Smooth muscle cell (in vitro differentiated cells): Measurements from ENCODE around the gene OLFM1. TPM values are rescaled to one million over a fixed set of nuclear protein-coding genes. Genes with fewer than 3 reads are reported as not detected.

Experiments
- DNase-seq: peaks from one replicate; lab custom pipeline; 2025; ENCODE audit not compliant: unreplicated experiment; lab: John Stamatoyannopoulos, UW
- H2AFZ ChIP-seq: fragments of 200-600 bp; sonication (generic); 2 replicates; pipeline ENCODE4 v1.6.0; 2016; ENCODE audit warnings: antibody characterized with exemption, low read depth, mild to moderate bottlenecking
- H3F3A ChIP-seq: fragments of 200-600 bp; sonication (generic); 2 replicates; pipeline ENCODE4 v1.6.0; 2017; ENCODE audit warnings: antibody characterized with exemption, low read depth
- H3K27ac ChIP-seq: fragments of 200-600 bp; sonication (generic); 2 replicates; pipeline ENCODE4 v1.5.1; 2016; ENCODE audit warnings: low read depth, mild to moderate bottlenecking
- H3K27me3 ChIP-seq: fragments of 200-600 bp; sonication (generic); 2 replicates; pipeline ENCODE4 v1.6.1; 2016; ENCODE audit warnings: low read depth, mild to moderate bottlenecking
- H3K36me3 ChIP-seq: fragments of 200-600 bp; sonication (generic); 2 replicates; pipeline ENCODE4 v1.5.1; 2016; ENCODE audit warnings: low read depth
- H3K4me1 ChIP-seq: fragments of 200-600 bp; sonication (generic); 2 replicates; pipeline ENCODE4 v1.5.1; 2016; ENCODE audit warnings: low read depth
- H3K4me2 ChIP-seq: fragments of 200-600 bp; sonication (generic); 2 replicates; pipeline ENCODE4 v1.6.0; 2016; ENCODE audit warnings: mild to moderate bottlenecking
- H3K4me3 ChIP-seq: fragments of 200-600 bp; sonication (generic); 2 replicates; pipeline ENCODE4 v1.5.1; 2016; ENCODE audit warnings: mild to moderate bottlenecking
- H3K79me2 ChIP-seq: fragments of 200-600 bp; sonication (generic); 2 replicates; pipeline ENCODE4 v1.6.0; 2016; ENCODE audit warnings: low read depth, mild to moderate bottlenecking
- H3K9ac ChIP-seq: fragments of 200-600 bp; sonication (generic); 2 replicates; pipeline ENCODE4 v1.6.0; 2016; ENCODE audit warnings: low read depth
- H3K9me3 ChIP-seq: fragments of 200-600 bp; sonication (generic); replicated peaks from 2 replicates; pipeline ENCODE4 v1.5.1; 2016; ENCODE audit warnings: low read depth
- H4K20me1 ChIP-seq: fragments of 200-600 bp; sonication (generic); 2 replicates; pipeline ENCODE4 v1.6.0; 2016; ENCODE audit warnings: low read depth
- CTCF ChIP-seq: fragments of 200-600 bp; sonication (generic); IDR thresholded peaks from 2 replicates; pipeline ENCODE4 v1.5.1; 2017; ENCODE audit warnings: borderline replicate concordance, mild to moderate bottlenecking, antibody characterized with exemption; ENCODE audit not compliant: insufficient read depth, poor library complexity, severe bottlenecking
- WGBS: methylation state at CpG from one replicate; pipeline ENCODE4 v1.1.7; 2016; ENCODE audit warnings: low lambda C conversion rate; 5-methylcytosine and 5-hydroxymethylcytosine counted together
- polyA plus RNA-seq: library from polyadenylated mRNA; unstranded; fragments of >200 nt; fragmentation: Nextera tagmentation; extraction: Ambion mirVana; gene quantifications from 2 replicates; pipeline ENCODE4 v1.2.1, GENCODE V29; 2016
- total RNA-seq: library from RNA; depleted of rRNA; stranded (reverse); fragments of >200 nt; gene quantifications from 2 replicates; pipeline ENCODE4 v1.2.3, GENCODE V29; 2014

The OLFM1 gene
- total and polyA plus RNA-seq, 2 experiments from 2014 or later: 4.5 to 11.0 TPM

- 97% methylated on average over 8 of the region's 8 CpGs for WGBS
- H3K27ac ChIP-seq: no peak overlapping the region
- no peak overlapping the region for H2AFZ ChIP-seq
- H3F3A ChIP-seq: no peaks in the 10 kb centered on the region
- no peaks in the 10 kb centered on the region for H3K27me3 ChIP-seq
- TF ChIP-seq CTCF: no peak
- H3K4me2 ChIP-seq: no peak overlapping the region
- H3K4me3 ChIP-seq: no peak overlapping the region
- H3K9ac ChIP-seq: no peak overlapping the region
- no peak for DNase-seq
- no peaks in the 10 kb centered on the region for H3K36me3 ChIP-seq
- peaks cover 3% of the 10 kb centered on the region for H3K4me1 ChIP-seq
- H3K79me2 ChIP-seq: no peaks in the 10 kb centered on the region
- H4K20me1 ChIP-seq: no peaks in the 10 kb centered on the region
- no peaks in the 10 kb centered on the region for H3K9me3 ChIP-seq
Observed at GRCh38 chr9:135131488-135131887, 44.0 kb downstream of the OLFM1 start.

GRCh38 chr9:135132008-135132407 is 44.5 kb downstream of the OLFM1 start:
- no peaks in the 10 kb centered on the region for H4K20me1 ChIP-seq
- H3K9me3 ChIP-seq: no peaks in the 10 kb centered on the region
- no peaks in the 10 kb centered on the region for H3K27me3 ChIP-seq
- WGBS: 90% methylated on average over 18 of the region's 18 CpGs
- H3K9ac ChIP-seq: no peak overlapping the region
- no peaks in the 10 kb centered on the region for H3K79me2 ChIP-seq
- no peak overlapping the region for H3K27ac ChIP-seq
- no peak overlapping the region for H3K4me3 ChIP-seq
- no peak for TF ChIP-seq CTCF
- no peaks in the 10 kb centered on the region for H3F3A ChIP-seq
- peaks cover 3% of the 10 kb centered on the region for H3K4me1 ChIP-seq
- DNase-seq: no peak
- no peak overlapping the region for H2AFZ ChIP-seq
- no peaks in the 10 kb centered on the region for H3K36me3 ChIP-seq
- H3K4me2 ChIP-seq: no peak overlapping the region

- Histone ChIP-seq H3K9ac (no peak overlapping the region), H3K79me2 (no peaks in the 10 kb centered on the region), H3K36me3 (no peaks in the 10 kb centered on the region), H2AFZ (no peak overlapping the region), H3K4me1 (peaks cover 6% of the 10 kb centered on the region), H3F3A (no peaks in the 10 kb centered on the region), H3K27ac (no peak overlapping the region), H3K27me3 (no peaks in the 10 kb centered on the region), H3K9me3 (no peaks in the 10 kb centered on the region), H3K4me3 (no peak overlapping the region), H4K20me1 (no peaks in the 10 kb centered on the region), H3K4me2 (no peak overlapping the region)
- WGBS: 81% methylated on average over 28 of the region's 28 CpGs
- no peak for DNase-seq
- no peak for TF ChIP-seq CTCF
Observed at GRCh38 chr9:135134268-135135022, 47.0 kb downstream of the OLFM1 start.
